Left hindlimb (tissue), 1 donor: ENCODE data around the gene PRMT5.
"Not testable (repeated sequence)": the region's sequence is repeated elsewhere in the genome, so short reads cannot be mapped to it uniquely, and the experiment has no call there.

Experiments
- DNase-seq: peaks from one replicate; pipeline ENCODE4 v3.0.0-alpha.2; 2018

Gene PRMT5

DNA sequence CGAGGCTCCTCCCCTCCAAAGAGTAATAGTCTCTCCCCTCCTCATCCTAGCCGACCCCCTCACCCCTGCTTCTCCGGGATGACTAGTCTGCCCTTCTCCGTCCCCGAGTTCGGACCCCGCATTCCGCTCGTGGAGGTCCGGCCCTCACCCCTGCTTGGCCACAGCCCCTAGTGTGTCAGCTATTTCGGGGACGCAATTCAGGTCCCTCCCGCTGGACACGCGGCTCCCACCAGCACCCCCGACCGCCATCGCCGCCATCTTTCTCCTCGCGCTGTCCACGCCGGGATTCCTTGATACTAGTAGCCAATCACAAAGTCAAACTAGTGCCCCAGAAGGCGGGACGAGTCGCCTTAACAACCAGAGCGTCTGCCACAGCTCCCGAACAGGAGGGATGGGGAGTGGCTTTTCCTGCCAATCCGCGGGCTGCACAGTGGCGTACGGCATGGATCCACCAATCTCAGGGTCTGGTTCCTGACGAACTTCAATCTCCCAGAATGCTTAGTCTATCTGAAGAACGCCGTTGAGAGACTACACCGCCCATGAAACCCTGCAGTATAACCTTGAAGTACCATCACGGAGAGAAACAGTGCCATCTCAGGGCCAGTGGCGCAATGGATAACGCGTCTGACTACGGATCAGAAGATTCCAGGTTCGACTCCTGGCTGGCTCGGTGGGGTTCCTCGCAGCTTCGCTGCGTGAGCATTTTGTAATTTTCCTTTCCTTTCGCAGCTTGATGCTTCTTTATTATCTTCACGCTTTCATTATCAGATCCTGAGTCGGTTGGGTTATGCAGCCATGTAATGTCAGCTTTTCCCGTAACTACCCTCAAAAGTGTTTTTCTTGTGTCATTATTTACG is at the start of gene PRMT5:
Gene PRMT5, minus strand, starts transcription at position 273 of the 857 bp plus-strand sequence. Its CDS starts 15 bp downstream, at position 258.
- peak; percentile 99 for DNase-seq

- DNase-seq, result no peak
These were observed 49.3 kb upstream of the PRMT5 start for GRCh38 chr14:22978487-22978837.

- DNase-seq, result peak; percentile 77
These were observed 48.7 kb upstream of the PRMT5 start for GRCh38 chr14:22977684-22978486.

DNA sequence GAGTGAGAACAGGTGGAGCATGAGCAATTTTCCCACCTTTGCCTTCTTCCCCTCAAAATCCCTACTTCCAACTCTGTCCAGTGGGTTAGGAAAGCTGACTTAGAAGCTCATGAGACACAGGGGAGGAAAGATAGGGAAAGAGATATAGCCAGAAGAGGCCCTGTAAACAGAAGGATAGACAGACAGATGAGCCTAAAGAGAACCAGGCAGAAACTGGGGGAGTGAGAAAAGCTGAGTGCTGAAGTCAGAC is 48.2 kb upstream of the PRMT5 start:
- DNase-seq, result no peak

DNA sequence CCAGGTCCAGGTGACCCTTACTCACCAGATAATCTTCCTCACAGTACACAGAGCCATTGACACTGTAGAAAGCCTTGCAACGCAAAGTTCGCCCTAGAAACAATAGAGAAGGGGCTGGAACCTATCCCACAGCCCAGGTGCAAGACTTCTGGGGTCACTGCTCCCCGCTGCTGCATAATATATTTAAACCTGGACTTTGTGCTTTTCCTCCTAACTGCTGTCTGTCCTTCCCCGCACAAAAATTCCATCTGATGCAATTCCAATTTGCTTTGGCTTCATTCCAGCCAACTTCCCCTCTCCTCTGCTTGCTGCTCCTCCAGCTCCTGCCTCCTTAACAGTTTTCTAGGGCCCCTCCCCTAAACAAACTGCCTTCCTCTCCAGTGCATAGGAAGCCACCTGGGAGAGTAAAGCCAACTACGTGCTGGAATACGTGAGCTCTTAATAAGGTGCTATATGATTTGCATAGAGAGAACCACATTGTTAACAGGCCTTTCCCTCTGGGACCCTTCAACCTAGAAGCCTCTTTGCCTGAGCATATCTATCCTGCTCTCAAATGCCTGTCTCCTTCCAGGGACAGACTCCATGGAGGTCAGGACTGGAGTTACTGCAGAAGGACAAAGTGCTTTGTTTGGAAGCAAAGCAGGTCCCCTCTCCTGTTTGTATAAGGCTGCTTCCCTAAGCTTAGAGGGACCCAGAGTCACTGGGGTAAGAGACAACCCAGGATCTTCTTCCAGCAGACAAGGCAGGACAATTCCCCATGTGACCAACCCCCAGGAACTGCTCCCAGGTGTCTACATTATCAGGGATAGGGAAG is 47.7 kb upstream of the PRMT5 start:
- DNase-seq, result no peak

- no peak for DNase-seq
These were observed 45.5 kb upstream of the PRMT5 start for GRCh38 chr14:22974530-22975313.

DNA sequence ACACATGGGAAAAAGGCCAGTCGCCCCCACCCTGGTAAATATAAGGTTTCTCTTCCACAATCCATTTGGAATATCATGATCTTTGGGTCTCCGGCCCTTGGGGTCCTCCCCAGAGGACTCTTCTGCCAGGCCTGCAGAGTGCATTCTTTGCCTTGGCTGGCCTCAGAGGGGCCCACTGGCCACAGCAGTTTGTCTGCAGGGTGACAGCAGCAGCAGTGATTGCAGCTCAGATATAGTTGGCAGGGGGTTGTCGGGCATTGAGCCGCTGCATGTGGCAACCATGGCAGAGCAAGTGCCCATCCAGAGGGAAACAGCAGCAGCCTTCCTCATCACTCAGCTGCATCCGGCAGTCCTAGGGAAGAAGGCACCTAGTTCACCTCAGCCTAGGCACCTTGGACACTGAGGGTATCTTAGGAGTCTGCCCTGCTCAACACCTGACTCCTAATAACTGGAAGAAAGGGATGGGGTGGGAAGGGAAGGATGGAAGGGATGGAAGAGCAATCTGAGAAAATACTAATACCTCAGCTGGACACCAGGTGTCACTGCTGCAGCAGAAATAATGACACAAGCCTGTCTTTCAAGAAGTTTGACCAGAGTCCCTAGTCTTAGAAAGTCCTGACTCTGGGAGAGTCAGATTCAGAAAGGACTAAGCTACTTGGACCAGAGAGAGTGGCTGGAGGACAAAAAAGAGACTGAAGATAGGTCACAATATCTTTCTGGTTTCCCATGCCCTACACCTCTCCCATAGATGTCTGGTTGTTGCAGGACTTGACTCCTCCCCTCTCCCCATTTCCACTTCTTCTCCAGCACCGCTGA is 44.2 kb upstream of the PRMT5 start:
- DNase-seq, result no peak

DNA sequence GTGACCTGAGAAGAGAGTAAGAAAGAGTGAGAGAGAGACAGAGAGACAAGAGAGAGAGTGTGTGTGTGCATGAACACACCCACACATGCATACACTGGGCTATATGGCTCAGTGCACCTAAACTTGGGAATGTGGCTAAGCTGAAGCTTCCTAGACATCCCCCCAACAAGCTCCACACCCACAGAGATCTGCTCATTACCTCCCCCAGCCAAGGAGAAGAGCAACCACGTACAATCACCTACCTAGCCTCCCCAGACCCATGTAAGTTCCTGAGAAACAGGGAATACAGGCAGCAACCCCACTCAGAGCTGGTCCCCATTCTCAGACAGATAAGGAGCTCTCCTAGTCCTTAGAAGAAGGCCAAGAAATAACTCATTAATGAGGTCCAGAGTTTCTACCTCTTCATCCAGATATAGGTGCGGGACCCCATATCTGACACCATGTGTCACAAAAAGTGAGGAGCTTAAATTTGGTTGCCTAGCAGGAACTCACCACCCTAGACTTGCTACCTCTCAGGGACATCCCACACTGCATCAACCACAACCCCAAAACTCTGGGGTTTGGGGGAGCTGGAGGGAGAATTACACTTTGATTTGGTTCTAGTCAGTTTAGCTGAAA is 43.2 kb upstream of the PRMT5 start:
- no peak for DNase-seq

DNA sequence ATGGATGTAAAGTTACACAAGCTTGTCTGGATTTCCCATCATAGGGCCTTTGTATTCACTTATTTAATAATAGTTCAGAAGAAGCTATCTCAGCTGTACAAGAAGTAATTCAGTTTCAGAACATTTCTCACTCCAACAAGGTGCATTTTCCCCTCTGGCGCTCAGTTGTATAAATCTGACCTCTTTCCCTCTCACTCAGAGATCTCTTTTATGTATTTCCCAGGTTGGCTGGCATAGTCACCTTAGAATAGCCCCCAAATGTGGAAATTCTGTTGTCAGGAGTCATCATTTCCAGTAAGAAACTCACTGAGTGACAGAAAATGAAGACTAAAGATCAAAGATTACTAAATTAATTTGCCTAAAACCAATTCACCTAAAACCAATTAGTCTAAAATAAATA is 42.0 kb upstream of the PRMT5 start:
- DNase-seq, result no peak

- DNase-seq, result no peak
These were observed 37.6 kb upstream of the PRMT5 start for GRCh38 chr14:22966783-22967269.

DNA sequence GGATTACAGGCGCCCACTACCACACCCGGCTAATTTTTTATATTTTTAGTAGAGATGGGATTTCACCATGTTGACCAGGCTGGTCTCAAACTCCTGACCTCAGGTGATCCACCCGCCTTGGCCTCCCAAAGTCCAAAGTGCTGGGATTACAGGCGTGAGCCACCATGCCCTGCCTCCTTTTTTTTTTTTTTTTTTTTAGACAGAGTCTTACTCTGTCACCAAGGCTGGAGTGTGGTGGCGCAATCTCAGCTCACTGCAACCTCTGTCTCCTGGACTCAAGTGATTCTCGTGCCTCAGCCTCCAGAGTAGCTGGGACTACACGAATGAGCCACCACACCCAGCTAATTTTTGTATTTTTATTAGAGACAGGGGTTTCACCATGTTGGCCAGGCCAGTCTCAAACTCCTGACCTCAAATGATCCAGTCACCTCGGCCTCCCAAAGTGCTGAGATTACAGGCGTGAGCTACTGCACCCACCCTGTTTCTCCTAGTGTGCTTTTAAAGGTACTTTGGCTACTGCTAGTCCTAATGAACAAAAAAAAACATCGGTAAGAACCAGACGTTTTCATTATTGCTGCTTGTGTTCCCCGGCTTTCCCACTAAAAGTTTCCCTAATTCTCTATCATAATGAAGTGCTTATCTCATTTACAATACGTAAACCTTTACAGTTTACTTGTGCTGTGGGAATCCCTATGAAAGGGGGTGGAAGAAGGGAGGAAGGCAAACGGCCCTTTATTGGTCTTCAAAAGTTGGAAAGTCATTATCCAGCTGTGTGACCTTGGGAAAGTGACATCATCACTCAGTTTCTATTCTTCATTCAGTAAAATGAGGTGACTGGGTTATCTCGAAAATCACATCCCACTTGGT is 37.0 kb upstream of the PRMT5 start:
- DNase-seq, result not testable (repeated sequence)

DNA sequence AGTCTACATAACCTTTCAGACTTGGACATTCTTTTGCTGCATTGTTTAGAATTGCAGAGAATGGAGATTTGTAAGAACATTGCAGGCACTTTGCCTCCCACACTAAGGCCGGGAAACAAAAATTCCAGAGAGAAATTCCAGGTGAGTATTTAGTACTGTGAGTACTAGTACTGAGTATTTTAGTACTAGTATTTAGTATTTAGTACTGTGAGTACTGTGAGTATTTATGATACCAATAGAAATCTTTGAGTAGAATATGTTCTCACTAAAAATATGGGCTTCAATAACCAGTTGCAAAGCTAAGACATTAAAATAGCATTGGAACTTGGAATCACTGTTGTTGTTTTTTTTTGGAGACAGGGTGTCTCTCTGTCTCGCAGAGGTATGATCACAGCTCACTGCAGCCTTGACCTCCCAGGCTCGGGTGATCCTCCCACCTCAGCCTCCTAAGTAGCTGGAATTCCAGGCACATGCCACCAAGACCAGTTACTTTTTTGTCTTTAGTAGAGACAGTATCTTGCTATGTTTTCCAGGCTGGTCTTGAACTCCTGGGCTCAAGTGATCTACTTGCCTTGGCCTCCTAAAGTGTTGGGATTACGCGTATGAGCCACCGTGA is 33.0 kb upstream of the PRMT5 start:
- DNase-seq, result no peak

- no peak for DNase-seq
These were observed 26.8 kb upstream of the PRMT5 start for GRCh38 chr14:22955702-22956569.

- no peak for DNase-seq
These were observed 23.2 kb upstream of the PRMT5 start for GRCh38 chr14:22952418-22952817.

DNA sequence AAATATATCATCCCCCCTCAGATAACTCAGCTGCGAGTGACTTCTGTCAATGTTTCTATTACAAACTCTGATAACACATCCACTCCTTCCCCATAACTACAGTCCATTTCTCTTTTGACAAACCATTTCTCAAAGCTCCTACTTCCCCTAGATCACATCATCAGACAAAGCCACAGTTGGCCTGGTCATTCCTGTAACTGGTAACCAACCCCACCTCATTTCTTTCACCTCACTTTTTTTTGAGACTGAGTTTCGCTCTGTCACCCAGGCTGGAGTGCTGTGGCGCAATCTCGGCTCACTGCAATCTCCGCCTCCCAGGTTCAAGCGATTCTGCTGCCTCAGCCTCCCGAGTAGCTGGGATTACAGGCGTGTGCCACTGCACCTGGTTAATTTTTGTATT is 22.6 kb upstream of the PRMT5 start:
- DNase-seq, result not testable (repeated sequence)

- DNase-seq, result no peak
These were observed 16.5 kb upstream of the PRMT5 start for GRCh38 chr14:22945642-22946041.

DNA sequence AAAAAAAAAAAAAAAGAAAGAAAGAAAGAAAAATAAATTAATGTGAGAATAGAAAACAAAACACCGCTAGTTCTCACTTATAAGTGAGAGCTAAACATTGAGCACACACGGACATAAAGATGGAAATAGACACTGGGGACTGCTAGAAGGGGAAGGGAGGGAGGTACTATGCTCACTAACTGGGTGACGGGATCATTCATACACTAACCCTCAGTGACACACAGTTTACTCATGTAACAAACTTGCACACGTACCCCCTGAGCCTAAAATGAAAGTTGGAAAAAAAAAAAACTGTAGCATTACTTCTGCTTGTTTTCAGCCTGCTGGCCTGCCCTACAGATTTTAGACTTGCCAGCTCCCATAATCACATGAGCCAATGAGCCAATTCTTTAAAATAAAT is 10.5 kb upstream of the PRMT5 start:
- DNase-seq, result no peak

DNA sequence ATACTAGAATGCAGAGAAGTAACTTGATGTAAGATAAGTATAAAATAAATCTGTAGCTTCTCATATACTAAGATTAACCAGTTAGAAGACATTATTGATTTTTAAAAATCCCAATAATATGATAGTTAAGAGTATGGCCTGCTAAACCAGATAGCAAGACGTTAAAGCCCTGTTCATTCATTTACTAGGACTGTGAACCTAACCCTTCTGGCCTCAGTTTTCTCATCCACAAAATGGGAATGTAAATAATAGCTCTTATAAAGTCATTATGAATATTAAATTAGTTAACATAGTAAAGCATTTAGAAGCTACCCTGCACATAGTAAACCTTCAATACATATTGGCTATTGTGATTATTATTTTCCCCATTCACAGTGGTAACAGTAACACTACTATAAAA is 6.0 kb upstream of the PRMT5 start:
- DNase-seq, result no peak

- no peak for DNase-seq
These were observed 3.0 kb upstream of the PRMT5 start for GRCh38 chr14:22932146-22932545.
